GM12892 (cell line): ENCODE measurements around the gene TMEM139.

ENCODE experiments used
- POLR2AphosphoS5 ChIP-seq: IDR thresholded peaks from 2 replicates; pipeline ENCODE4 v1.6.1; 2011; ENCODE audit warnings: low read depth, low read length, control low read depth
- TAF1 ChIP-seq: IDR thresholded peaks from 2 replicates; pipeline ENCODE4 v1.6.1; 2011; ENCODE audit warnings: low read depth, mild to moderate bottlenecking, control low read depth, low read length, borderline replicate concordance

- TF ChIP-seq TAF1 (no peak), POLR2AphosphoS5 (no peak)
Measured at GRCh38 chr7:143240291-143241168, 44.2 kb upstream of the TMEM139 start.
